Kidney glomerular epithelial cell (primary cell): ENCODE data around the gene ATN1.

Source experiments
- DNase-seq: peaks from one replicate; lab custom pipeline; 2025; lab: John Stamatoyannopoulos, UW

Gene ATN1

DNA sequence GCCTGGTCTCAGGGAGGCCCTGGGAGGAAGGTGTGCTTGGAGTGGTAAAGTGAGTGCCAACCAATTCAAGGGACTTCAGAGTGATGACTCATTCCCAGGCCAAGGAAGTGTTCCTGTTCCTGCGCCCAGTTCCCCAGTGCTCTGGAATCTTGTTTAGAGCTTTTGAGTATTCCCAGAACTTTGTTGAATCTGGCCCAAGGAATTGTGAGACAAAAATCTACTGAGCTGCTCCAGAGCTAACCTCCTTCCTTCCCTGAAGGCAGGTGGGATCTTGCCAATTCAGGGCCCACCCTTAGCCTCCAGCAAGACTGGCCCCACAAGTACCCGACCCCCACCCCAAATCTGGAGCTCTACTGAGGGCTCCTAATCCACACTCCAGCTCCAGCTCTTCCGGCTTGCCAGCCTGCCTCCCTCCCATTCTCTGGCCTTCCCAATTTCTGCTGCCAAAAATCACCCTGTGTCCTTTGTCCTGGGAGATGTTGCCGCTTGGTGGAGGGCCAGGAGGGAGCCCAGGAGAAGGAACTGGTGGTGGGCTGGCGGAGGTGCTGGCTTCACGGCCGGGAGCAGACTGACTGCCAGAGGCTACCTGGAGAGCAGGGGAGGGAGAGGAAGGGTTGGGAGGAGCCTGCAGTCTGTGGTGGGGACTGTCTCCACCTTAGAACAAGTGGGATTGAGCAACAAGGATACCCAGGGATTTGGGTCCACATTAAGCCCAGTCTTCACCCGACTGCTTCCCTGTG is 2.0 kb upstream of the ATN1 start:
- DNase-seq: peak; percentile 74

DNA sequence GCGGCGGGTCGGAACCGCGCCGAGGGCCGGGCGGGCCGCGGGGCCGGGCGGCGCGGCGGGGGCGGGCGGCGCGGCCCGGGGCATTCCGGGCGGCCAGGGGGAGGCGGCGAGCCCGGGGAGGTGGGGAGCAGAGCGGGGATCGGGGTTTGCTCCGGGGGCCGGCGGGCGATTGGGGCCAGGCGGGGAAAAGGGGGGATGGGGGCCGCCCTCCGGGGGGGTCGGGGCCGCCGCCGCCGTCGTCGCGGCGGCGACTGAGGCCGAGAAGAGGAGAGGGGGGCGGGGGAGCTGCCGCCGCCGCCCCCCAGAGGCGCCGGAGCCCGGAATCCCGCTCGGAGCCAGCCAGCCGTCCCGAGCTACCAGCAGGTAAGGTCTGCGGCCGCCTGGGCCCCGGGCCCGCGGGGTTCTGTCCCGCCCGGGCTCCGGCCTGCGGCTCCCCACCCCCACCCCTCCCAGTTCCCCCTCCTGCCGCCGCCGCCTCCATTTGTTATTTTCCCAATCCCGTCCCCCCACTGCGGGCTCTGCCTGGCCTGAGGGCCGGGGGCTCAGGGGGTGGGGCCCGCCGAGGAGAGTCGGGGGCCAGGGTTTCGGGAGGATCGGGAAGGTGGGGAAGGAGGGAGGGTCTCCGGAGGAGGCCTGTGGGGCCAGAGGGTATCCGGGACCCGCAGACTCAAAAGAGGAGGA is 403 bp downstream of the ATN1 start:
- no peak for DNase-seq

DNA sequence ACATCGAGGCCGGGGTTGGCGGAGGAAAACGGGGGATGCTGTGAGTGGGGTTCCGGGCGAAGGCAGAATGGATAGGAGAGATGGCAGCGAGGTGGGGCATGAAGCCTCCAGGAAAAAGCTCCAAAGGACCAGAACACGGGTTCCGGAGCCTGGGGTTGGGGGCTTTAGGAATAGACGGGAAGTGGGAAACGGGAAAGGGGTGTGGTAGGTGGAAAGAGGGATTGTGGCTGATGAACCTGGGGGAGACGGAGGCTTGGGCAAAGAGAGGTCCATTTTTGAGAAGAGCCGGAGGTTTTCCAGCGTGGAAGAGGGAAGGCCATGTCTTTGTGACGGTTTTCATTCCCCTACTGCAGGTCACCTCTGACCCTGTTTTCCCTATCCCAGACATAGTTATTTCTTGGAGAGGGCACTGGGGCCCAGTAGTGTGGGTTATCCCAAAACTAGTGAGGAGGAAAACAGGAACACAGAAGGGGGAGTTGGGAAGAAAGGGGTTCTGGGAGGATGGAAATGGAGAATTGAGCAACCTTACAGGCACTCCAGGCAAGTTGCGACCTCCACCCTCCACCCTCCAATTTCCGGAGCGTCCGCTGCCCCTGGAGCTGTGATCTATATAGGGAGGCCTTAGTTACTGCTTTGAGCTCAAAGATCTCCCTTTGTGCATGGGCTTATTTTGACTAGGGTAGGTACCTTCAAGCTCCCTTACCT is 1.1 kb downstream of the ATN1 start:
- DNase-seq: no peak

DNA sequence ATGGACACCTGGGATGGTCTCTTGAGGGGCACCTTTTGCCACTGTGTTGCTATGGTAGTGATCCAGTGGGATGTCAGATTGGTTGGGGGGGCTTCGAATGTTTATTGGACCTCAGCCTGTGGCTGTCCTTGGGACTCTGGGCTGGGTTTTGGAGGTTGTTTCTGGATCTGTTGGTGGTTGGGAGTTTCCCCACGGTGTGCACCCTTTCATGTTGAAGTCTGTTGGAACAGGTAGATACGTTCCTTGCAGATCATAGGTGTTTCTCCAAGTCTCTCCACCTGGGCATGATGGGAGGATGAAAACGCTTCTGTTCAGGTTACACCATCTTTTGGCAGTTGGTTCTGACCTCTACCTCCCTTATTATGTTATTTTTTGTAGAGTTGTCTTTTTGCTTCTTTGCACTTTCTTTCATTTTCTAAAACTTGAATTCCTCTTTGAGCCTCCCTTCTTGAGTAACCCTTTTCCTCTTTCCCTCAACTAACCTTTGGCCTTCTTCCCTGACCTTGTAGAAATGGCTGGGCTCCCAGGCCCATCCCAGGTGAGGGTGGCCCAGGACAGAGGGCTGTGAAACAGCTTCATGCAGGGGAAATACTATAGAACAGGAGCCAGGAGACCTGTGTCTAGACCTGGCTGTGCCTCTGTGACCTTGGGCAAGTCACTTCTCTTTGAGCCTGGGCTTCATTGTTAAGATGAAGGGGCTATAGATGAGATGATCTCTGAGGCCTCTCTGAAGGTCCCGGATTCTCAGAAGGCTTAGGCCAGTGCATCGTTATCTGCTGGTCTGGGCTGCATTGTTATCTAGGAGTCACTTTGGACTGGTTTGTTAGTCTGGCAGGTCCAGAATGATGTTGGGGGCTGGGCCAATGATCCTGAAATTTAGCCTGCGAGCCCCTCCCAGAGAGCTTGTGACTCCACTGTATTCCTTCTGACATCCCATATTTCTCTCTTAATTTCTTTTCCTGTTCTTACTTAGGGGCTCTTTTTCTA is 2.0 kb downstream of the ATN1 start:
- DNase-seq: no peak

DNA sequence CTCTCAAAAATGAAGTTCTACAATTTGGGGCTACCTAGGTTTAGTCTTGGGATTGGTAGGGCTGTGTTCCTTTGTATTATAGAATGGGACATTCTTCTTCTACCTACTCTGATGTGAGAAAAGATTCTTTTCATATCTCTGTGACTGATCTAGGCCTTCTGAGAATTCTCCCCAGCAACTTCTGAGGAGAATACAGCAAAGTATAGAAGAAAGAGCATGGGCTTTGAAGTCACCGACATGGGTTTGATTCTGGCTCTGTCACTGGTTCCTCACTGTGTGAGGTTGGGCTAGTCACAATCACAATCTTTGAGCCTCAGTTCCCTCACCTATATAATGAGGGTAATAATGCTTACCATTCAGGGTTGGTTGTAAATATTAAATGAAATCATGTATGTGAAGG is 5.0 kb downstream of the ATN1 start:
- no peak for DNase-seq

DNA sequence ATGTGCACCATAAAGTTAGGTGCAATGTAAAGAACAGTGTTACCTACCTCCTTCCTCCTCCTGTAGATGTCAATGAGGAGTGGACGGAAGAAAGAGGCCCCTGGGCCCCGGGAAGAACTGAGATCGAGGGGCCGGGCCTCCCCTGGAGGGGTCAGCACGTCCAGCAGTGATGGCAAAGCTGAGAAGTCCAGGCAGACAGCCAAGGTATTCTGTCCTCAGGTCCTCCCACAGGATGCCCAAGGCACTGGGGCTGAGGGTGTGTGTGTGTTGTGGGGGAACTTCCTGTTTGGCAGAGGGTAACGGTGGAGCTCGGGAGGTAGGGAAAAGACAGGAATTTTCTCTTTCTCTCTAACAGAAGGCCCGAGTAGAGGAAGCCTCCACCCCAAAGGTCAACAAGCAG is 6.4 kb downstream of the ATN1 start:
- no peak for DNase-seq

DNA sequence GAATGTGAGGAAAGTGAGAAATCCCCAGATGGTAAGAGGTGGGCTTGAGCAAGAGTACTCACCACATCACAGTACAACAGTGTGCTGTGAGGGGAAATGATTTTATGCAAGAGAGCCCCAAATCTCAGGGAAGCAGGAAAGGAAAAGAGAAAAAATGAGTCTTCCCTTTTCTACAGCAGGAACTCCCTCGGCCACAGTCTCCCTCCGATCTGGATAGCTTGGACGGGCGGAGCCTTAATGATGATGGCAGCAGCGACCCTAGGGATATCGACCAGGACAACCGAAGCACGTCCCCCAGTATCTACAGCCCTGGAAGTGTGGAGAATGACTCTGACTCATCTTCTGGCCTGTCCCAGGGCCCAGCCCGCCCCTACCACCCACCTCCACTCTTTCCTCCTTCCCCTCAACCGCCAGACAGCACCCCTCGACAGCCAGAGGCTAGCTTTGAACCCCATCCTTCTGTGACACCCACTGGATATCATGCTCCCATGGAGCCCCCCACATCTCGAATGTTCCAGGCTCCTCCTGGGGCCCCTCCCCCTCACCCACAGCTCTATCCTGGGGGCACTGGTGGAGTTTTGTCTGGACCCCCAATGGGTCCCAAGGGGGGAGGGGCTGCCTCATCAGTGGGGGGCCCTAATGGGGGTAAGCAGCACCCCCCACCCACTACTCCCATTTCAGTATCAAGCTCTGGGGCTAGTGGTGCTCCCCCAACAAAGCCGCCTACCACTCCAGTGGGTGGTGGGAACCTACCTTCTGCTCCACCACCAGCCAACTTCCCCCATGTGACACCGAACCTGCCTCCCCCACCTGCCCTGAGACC is 7.8 kb downstream of the ATN1 start:
- no peak for DNase-seq

DNA sequence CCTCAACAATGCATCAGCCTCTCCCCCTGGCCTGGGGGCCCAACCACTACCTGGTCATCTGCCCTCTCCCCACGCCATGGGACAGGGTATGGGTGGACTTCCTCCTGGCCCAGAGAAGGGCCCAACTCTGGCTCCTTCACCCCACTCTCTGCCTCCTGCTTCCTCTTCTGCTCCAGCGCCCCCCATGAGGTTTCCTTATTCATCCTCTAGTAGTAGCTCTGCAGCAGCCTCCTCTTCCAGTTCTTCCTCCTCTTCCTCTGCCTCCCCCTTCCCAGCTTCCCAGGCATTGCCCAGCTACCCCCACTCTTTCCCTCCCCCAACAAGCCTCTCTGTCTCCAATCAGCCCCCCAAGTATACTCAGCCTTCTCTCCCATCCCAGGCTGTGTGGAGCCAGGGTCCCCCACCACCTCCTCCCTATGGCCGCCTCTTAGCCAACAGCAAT is 8.5 kb downstream of the ATN1 start:
- no peak for DNase-seq

DNA sequence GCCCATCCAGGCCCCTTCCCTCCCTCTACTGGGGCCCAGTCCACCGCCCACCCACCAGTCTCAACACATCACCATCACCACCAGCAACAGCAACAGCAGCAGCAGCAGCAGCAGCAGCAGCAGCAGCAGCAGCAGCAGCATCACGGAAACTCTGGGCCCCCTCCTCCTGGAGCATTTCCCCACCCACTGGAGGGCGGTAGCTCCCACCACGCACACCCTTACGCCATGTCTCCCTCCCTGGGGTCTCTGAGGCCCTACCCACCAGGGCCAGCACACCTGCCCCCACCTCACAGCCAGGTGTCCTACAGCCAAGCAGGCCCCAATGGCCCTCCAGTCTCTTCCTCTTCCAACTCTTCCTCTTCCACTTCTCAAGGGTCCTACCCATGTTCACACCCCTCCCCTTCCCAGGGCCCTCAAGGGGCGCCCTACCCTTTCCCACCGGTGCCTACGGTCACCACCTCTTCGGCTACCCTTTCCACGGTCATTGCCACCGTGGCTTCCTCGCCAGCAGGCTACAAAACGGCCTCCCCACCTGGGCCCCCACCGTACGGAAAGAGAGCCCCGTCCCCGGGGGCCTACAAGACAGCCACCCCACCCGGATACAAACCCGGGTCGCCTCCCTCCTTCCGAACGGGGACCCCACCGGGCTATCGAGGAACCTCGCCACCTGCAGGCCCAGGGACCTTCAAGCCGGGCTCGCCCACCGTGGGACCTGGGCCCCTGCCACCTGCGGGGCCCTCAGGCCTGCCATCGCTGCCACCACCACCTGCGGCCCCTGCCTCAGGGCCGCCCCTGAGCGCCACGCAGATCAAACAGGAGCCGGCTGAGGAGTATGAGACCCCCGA is 9.1 kb downstream of the ATN1 start:
- DNase-seq: no peak

DNA sequence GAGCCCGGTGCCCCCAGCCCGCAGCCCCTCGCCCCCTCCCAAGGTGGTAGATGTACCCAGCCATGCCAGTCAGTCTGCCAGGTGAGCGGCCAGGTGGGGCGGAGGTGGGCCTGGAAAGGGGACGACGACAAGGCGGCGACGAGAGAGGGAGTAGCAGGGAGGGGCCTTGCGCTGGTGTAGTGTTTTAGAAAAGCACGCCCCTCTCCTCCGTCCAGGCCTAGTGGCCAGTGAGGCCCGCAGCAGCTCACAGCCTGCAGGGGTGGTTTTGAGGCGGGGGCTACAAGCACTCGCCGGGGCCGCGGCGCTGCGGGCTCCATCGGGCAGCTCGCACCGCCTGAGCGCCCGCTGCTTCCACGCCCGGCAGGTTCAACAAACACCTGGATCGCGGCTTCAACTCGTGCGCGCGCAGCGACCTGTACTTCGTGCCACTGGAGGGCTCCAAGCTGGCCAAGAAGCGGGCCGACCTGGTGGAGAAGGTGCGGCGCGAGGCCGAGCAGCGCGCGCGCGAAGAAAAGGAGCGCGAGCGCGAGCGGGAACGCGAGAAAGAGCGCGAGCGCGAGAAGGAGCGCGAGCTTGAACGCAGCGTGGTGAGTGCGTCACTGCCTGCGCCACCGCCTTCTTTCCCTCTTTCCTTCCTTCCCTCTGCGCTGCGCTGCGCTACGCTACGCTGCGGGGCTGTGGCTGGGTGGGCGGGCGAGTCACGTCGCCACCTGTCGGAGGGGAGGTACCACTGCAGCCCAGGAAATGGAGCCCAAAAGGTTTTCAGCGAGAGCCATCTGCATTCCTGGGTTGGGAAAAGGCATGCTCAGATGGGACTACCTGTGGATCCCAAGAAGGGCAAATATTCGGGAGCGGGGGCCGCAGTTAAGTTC is 10.0 kb downstream of the ATN1 start:
- peak; percentile 95 for DNase-seq

DNA sequence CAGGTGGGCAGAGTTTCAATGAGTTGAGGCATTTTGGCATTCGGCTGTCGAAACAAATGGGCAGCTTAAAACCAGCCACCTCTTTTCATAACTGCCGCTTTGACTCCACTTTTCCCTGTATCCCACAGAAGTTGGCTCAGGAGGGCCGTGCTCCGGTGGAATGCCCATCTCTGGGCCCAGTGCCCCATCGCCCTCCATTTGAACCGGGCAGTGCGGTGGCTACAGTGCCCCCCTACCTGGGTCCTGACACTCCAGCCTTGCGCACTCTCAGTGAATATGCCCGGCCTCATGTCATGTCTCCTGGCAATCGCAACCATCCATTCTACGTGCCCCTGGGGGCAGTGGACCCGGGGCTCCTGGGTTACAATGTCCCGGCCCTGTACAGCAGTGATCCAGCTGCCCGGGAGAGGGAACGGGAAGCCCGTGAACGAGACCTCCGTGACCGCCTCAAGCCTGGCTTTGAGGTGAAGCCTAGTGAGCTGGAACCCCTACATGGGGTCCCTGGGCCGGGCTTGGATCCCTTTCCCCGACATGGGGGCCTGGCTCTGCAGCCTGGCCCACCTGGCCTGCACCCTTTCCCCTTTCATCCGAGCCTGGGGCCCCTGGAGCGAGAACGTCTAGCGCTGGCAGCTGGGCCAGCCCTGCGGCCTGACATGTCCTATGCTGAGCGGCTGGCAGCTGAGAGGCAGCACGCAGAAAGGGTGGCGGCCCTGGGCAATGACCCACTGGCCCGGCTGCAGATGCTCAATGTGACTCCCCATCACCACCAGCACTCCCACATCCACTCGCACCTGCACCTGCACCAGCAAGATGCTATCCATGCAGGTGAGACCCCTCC is 10.8 kb downstream of the ATN1 start:
- no peak for DNase-seq

DNA sequence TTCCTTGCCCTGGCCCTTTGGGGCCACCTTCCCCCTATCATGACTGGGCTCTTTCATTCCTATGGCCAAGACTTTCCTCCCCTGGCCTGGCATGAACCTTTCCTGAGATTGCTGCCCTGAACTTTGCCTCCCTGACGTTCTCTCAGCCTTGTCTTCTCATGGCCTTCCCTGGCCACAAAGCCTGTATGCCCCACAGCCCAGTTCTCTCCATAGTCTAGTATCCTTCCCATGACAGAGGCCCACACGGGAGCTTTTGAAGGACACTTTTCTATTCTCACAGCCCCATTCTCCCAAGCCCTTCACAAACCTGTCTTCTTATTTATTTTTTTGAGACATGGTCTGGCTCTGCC is 11.4 kb downstream of the ATN1 start:
- no peak for DNase-seq

DNA sequence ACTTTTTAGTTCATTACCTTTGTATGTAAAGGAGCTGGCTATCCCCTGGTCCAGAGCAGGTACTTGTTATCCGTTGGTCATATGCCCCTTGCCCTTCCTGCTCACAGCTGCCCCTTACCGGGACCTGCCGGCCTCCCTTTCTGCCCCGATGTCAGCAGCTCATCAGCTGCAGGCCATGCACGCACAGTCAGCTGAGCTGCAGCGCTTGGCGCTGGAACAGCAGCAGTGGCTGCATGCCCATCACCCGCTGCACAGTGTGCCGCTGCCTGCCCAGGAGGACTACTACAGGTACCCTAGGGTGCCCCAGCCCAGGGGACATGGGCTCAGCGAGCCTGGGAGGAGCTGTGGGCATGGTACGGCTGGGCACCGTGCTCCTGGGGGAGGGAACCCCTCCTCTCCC is 13.5 kb downstream of the ATN1 start:
- no peak for DNase-seq

DNA sequence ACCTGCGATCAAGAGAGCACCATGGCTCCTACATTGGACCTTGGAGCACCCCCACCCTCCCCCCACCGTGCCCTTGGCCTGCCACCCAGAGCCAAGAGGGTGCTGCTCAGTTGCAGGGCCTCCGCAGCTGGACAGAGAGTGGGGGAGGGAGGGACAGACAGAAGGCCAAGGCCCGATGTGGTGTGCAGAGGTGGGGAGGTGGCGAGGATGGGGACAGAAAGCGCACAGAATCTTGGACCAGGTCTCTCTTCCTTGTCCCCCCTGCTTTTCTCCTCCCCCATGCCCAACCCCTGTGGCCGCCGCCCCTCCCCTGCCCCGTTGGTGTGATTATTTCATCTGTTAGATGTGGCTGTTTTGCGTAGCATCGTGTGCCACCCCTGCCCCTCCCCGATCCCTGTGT is 14.0 kb downstream of the ATN1 start:
- no peak for DNase-seq

DNA sequence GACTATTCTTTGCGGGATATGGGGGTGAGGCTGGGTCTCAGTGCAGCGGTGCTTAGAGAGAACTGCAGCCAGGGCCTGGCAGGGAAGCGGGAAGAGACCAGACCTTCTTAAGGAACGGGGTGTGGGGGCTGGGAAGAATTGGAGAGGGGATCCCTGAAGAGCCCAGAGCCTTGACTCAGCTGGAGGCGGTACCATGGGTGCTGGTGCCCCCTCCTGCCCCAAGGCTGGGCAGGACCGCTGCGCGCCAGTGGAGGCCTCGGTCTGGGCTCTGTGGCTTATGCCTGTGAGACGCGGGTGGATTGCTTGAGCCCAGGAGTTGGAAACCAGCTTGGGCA is 14.5 kb downstream of the ATN1 start:
- no peak for DNase-seq

DNA sequence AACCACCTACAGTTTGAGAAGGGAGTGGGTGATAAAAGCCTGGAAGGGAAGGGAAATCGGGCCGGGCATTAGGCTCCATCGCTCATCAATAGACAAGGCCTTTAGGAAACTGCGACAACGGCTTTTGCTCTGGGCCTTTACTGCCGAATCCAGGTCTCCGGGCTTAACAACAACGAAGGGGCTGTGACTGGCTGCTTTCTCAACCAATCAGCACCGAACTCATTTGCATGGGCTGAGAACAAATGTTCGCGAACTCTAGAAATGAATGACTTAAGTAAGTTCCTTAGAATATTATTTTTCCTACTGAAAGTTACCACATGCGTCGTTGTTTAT is 15.6 kb downstream of the ATN1 start:
- peak; percentile 95 for DNase-seq

DNA sequence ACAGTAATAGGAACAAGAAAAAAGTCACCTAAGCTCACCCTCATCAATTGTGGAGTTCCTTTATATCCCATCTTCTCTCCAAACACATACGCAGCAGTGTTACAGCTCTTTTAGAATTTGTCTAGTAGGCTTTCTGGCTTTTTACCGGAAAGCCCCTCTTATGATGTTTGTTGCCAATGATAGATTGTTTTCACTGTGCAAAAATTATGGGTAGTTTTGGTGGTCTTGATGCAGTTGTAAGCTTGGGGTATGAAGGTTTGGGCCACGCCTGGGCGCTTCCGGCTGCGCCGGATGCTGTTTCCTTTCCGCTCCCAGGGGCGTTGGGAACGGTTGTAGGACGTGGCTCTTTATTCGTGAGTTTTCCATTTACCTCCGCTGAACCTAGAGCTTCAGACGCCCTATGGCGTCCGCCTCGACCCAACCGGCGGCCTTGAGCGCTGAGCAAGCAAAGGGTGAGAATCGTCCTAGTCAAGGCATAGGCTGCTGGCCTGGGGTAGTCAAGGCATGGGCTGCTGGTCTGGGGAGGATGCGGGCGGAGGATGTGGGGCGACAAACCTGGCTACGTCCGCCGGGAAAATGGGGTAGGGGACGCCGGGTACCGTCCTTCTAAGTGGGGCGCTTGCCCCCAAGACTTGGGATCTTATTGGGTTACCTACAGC is 16.1 kb downstream of the ATN1 start, which contains the start of the genes C12orf57 and RNU7-1:
Gene C12orf57 (plus strand): TSS at position 301 of the 659 bp plus-strand sequence. CDS start 100 bp downstream, at position 401.
Gene RNU7-1 (plus strand): TSS at position 95 of the 659 bp plus-strand sequence.
- DNase-seq: peak; percentile 95
